Kidney tubule cell (primary cell): ENCODE data around the gene CAPN13.

Experiments used
- DNase-seq: peaks from one replicate; pipeline ENCODE4 v3.0.0-alpha.2; 2018; ENCODE audit warnings: low spot score

Gene CAPN13

GRCh38 chr2:30764021-30764800, 43.0 kb downstream of the CAPN13 start:
- DNase-seq: no peak

- DNase-seq: no peak
Measured at GRCh38 chr2:30763151-30763660, 44.0 kb downstream of the CAPN13 start.

GRCh38 chr2:30761226-30761625, 46.0 kb downstream of the CAPN13 start:
- no peak for DNase-seq

- DNase-seq: no peak
Measured at GRCh38 chr2:30759481-30759880, 47.8 kb downstream of the CAPN13 start.

- no peak for DNase-seq
Measured at GRCh38 chr2:30758191-30758651, 49.0 kb downstream of the CAPN13 start.

GRCh38 chr2:30757749-30758148, 49.5 kb downstream of the CAPN13 start:
- DNase-seq: no peak

- DNase-seq: no peak
Measured at GRCh38 chr2:30756971-30757370, 50.3 kb downstream of the CAPN13 start.

GRCh38 chr2:30756051-30756719, 51.1 kb downstream of the CAPN13 start:
- DNase-seq: peak; percentile 67

- DNase-seq: no peak
Measured at GRCh38 chr2:30753630-30754029, 53.6 kb downstream of the CAPN13 start.

GRCh38 chr2:30752811-30753210, 54.4 kb downstream of the CAPN13 start:
- DNase-seq: no peak

- no peak for DNase-seq
Measured at GRCh38 chr2:30747206-30747605, 60.0 kb downstream of the CAPN13 start.

GRCh38 chr2:30744823-30745222, 62.4 kb downstream of the CAPN13 start:
- DNase-seq: no peak

- DNase-seq: no peak
Measured at GRCh38 chr2:30741576-30741975, 65.7 kb downstream of the CAPN13 start.

GRCh38 chr2:30738141-30738911, 68.9 kb downstream of the CAPN13 start:
- no peak for DNase-seq

GRCh38 chr2:30737326-30737610, 70.0 kb downstream of the CAPN13 start:
- DNase-seq: no peak

- no peak for DNase-seq
Measured at GRCh38 chr2:30736461-30737325, 70.6 kb downstream of the CAPN13 start.

- DNase-seq: no peak
Measured at GRCh38 chr2:30733876-30734520, 73.2 kb downstream of the CAPN13 start.

GRCh38 chr2:30732876-30733275, 74.4 kb downstream of the CAPN13 start:
- no peak for DNase-seq

GRCh38 chr2:30732376-30732775, 74.9 kb downstream of the CAPN13 start:
- no peak for DNase-seq

GRCh38 chr2:30731706-30732105, 75.5 kb downstream of the CAPN13 start:
- DNase-seq: no peak
